GM18858 (cell line): ENCODE measurements around the gene FERD3L.
"Not testable (repeated sequence)": the region's sequence is repeated elsewhere in the genome, so short reads cannot be mapped to it uniquely, and the experiment has no call there.

Experiments used
- ATAC-seq: cut with Tn5 transposase; IDR thresholded peaks from one replicate; pipeline ENCODE4 v1.9.1; 2021; ENCODE audit not compliant: unreplicated experiment

The FERD3L gene, protein sequence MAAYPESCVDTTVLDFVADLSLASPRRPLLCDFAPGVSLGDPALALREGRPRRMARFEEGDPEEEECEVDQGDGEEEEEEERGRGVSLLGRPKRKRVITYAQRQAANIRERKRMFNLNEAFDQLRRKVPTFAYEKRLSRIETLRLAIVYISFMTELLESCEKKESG

DNA sequence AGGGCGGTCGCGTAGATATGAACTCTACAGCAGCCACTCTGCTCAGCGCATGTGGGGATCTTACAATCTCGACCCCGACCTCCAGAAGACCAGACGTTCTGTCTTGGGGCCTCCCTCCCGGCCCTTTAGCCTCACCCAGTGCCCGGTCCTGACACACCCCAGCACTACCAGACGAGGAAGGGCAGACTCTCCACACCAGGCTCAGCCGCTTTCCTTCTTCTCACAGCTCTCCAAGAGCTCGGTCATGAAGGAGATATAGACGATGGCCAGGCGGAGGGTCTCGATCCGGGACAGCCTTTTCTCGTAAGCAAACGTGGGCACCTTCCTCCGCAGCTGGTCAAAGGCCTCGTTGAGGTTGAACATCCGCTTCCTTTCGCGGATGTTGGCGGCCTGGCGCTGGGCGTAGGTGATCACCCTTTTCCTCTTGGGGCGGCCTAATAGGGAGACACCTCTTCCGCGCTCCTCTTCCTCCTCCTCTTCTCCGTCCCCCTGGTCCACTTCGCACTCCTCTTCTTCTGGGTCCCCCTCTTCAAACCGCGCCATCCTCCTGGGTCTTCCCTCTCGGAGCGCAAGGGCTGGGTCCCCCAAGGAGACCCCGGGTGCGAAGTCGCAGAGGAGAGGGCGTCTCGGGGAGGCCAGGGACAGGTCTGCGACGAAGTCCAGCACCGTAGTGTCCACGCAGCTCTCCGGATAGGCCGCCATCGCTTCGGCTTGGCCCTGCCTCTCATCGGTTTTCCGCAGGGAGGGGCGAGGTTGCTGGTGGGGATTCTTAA lies at the start of gene FERD3L:
Gene FERD3L (minus strand): TSS at position 761 of the 773 bp plus-strand sequence. CDS start 59 bp downstream, at position 702.
- no peak for ATAC-seq

GRCh38 chr7:19194417-19194816 lies 49.2 kb upstream of the FERD3L start:
- not testable (repeated sequence) for ATAC-seq

- ATAC-seq, result no peak
These were observed 36.4 kb upstream of the FERD3L start for GRCh38 chr7:19181634-19182033.

DNA sequence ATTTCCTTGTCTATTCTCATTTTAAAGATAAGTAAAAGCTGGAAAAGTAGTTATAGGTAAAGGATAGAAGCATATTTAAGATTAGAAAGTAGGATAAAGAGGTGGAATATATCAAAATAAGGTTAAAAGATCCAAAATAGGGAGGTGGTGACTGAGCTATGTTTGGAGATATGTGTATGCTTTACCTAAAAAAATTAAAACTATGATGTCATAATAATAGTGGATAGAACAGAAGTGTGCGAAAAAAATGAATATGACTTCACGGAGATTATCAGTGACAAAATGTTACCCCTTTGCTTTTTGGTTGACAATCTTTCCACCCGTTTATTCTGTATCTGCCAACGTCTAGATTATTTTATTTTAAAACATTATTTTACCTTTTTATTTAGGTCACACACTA lies 33.4 kb upstream of the FERD3L start:
- ATAC-seq, result no peak

DNA sequence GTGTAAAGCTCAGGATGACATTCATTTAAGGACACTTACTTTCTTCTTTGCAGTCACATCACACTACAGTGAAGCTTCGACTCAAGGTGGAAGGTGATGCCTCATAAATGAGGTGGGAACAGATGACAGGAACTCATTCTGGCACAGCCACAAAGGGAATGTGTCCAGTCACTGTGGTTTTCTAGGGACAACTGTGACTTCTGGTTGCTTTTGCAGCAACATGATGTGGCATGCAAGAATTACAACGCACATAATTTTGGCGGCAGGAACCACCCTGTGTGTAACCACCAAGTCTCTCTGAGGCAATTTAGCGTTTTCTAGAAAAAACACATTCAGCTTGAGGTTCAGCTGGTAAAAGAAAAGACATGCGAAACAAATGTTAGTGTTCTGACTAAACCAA lies 32.0 kb upstream of the FERD3L start:
- ATAC-seq, result no peak

DNA sequence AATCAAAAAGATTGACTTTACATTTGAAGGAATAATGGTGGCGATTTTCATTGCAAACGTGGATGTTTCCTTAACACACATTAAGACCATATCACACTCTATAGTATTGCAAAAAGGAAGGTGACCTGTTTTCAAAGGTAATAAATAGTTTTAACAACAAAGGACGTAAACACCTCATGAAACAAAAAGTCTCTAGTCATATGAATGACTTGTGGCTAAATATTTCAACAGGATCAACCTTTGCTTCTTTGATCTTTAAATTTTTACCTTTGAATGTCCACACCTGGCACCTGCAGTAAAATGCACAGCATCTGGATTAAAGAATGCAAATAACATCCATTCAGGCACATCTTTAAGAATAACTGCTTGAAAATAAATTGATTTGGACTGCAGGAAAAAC lies 30.0 kb upstream of the FERD3L start:
- no peak for ATAC-seq

DNA sequence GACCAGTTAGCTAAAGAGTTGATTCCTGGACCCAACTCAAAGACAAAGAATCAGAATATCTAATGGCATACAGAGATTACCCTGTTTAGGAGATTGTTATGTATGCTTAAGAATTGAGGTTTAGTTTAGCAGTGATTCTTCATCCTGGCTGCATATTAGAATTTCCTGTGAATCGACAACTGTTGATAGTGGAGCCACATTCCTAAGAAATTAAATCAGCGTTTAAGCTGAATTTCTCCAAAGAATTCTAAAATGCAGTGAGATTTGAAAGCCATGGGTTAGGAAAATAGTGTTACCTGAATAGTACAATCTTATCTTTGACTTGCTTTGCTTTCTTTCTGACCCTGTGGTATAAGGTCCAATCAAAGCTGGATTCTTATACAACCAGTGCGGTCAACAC lies 16.4 kb upstream of the FERD3L start:
- no peak for ATAC-seq

DNA sequence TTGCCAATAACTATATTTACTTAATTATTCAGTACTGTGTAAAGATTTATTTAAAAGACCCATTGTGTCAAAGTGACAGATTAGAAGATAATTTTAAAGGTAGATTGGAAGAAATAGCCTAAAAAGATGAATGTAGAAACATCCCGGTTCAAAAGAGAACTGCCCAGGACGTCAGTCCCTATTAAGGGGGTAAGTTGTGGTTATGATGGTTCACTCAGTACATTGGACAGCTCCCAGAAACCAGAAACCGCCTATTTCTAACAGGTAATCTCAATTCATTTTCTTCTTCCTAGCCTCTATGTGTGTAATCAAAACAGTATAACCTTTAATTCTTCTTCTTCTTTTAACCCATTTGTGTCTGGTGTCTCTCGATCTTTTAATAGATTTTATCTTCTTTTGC lies 1.5 kb upstream of the FERD3L start:
- ATAC-seq, result no peak

DNA sequence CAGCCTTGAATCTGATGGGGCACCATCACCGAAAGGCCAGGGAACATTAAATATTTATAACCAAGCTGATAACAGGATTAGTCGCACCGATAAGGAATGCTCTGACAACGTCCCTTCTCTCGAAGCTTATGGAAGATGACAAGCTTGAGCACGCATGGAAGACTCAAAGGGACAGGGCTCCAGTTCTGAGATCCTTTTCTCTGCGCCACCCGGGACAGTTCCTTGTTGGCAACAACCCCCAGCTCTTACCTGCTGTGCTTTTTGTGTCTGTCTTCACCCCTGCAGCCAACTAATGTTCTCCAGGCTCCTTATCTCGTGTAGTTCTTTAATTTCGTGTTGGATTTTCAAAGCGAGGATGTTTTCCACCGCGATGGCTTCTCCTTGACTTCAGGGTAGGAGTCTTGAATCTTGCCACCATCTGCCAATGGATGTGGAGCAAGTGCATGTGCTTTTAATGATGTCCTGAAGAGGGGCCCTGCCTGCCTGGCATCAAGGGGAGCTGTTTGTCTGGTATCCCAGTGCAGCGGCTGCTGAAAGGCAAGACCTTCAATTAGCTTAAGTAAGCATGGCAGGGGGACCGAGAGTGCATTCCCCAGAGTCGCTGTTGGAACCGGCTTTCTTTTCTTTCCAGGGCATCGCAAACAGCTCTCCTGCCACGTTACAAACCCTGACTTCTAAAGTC lies 354 bp upstream of the FERD3L start:
- ATAC-seq, result no peak

DNA sequence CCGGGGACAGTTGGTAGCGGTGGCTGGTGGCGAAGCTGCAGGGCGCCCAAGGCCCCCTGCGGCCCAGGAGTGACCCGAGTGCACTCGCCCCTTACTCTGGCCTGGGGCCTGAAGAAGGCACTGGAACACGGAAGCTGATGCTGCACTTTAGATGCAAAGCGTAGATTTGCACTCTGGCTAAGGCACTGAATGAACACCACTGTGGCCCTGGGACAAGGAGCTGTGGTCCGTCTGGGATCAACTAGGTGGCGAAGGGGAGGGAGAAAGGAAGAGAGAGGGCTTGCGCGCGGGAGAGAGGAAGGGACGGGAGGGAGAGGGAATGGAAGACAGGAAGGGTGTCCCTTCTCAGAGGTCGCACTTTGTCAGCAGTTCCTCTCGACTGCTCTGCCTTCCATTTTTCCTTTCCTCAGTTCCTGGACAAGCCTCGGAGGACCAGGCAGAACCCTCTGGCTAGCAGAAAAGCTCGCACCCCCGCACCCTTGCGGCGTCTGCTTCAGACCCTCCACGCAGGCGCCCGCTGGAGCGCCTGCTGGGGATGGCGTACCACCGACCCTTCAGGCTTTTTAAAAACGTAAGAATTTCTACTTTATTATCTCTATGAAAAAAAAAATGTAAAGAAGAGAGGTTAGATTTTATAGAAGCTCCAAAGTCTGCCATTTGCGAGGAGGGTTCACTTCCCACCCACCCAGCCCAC lies 1.2 kb downstream of the FERD3L start:
- ATAC-seq, result no peak

DNA sequence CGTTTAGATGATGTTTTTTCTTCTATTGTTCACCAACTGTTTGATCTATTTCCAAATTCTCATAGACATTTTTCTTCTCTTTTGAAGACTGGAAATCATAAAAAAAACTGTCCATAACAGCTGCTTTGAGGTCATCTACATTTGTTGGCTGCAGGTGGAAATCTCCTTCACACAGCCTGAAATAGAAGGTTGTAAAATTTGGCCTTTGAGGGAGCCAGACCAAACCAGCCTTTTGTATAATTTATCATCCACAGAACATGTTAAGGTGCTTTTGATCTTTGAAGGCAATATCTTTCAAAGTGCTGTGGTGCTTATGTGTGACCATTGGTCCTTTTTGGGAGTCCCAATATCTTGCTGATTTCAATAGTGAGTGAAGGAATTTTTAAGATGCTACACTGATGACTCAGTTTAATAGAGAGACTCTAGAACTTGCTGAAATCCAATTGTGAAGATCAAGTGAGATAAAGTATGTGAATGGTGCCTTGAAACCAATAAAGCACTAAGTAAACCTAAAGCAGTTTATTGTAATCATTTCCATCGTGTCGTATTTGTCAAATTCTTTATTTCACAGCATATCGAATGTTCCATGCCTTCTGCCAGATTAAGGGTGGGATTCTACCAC lies 5.4 kb downstream of the FERD3L start:
- no peak for ATAC-seq

GRCh38 chr7:19133886-19134285 lies 11.3 kb downstream of the FERD3L start:
- ATAC-seq, result no peak

- no peak for ATAC-seq
These were observed 11.8 kb downstream of the FERD3L start for GRCh38 chr7:19133390-19133789.

DNA sequence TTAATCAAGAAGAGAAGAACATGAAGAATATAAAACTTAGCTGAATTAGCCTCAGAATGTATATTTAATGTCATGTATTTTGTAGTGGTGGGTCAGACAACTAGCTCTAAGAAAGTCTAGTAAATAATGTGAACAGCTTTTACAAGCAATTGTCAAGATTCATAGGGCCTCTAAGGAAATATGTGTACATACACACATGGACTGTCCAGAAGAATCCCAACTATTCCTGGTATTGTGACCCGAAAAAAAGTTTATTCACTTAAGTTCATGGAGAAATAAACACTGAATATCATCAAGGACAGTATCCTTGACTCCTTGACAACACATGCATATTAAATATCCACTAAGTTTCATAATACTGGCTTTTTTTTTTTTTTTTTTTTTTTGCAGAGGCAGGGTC lies 16.4 kb downstream of the FERD3L start:
- no peak for ATAC-seq

GRCh38 chr7:19121977-19122588 lies 23.1 kb downstream of the FERD3L start:
- no peak for ATAC-seq

GRCh38 chr7:19119870-19120486 lies 25.2 kb downstream of the FERD3L start:
- ATAC-seq, result no peak

- no peak for ATAC-seq
These were observed 25.8 kb downstream of the FERD3L start for GRCh38 chr7:19119372-19119771.

- ATAC-seq, result no peak
These were observed 26.4 kb downstream of the FERD3L start for GRCh38 chr7:19118636-19119371.

GRCh38 chr7:19117870-19118608 lies 27.2 kb downstream of the FERD3L start:
- ATAC-seq, result no peak
